Naive thymus-derived CD8-positive, alpha-beta T cell (primary cell): Measurements from ENCODE around the gene IRS1. TPM values are rescaled to one million over a fixed set of nuclear protein-coding genes. Genes with fewer than 3 reads are reported as not detected.

Source experiments
- ATAC-seq, 2 donors: fragments of 150-1000 bp; cut with Tn5 transposase in 1 of 2; sonication (Bioruptor Pico), chemical (Tn5 transposase) in 1 of 2; 1 replicate in 1 of 2; 2 replicates in 1 of 2; pipeline ENCODE4 v1.10.0; 2021; ENCODE audit warnings: mild to moderate bottlenecking in 2 of 2, moderate library complexity in 2 of 2
- POLR2A ChIA-PET: fragments of 350-600 bp; sonication (Branson Sonifier 250); formaldehyde crosslinking; loops from one replicate; lab custom pipeline; 2021; ENCODE audit warnings: antibody characterized with exemption; lab: Charles Lee
- DNase-seq, 10 donors: peaks; one replicate each; pipeline versions ENCODE4 v3.0.0 to v3.0.0-alpha.2; 2020 to 2022
- H3K27ac Mint-ChIP-seq, 10 donors: one replicate each; pipeline ENCODE4 v1.8.0; 2020 to 2022; ENCODE audit warnings: mild to moderate bottlenecking in 10 of 10, mixed read lengths in 10 of 10, moderate library complexity in 4 of 10, inconsistent platforms in 1 of 10
- H3K27me3 Mint-ChIP-seq, 5 donors: one replicate each; pipeline ENCODE4 v1.8.0; 2021 to 2022; ENCODE audit warnings: mixed read lengths in 5 of 5
- H3K36me3 Mint-ChIP-seq, 3 donors: one replicate each; pipeline ENCODE4 v1.8.0; 2020 to 2022; ENCODE audit warnings: mixed read lengths in 3 of 3, mild to moderate bottlenecking in 2 of 3, inconsistent platforms in 1 of 3
- H3K4me1 Mint-ChIP-seq, 4 donors: one replicate each; pipeline ENCODE4 v1.8.0; 2021 to 2022; ENCODE audit warnings: mixed read lengths in 4 of 4
- H3K4me3 Mint-ChIP-seq, 10 donors: one replicate each; pipeline ENCODE4 v1.8.0; 2020 to 2022; ENCODE audit warnings: mild to moderate bottlenecking in 10 of 10, mixed read lengths in 10 of 10, moderate library complexity in 6 of 10, inconsistent platforms in 1 of 10
- H3K9me3 Mint-ChIP-seq, 9 donors: one replicate each; pipeline ENCODE4 v1.8.0; 2020 to 2022; ENCODE audit warnings: mixed read lengths in 9 of 9, mild to moderate bottlenecking in 3 of 9, inconsistent platforms in 1 of 9, moderate library complexity in 1 of 9
- polyA plus RNA-seq, 3 donors: library from polyadenylated mRNA; unstranded; fragments of 300-500 nt; fragmentation: Illumina TruSeq; gene quantifications; one replicate each; pipeline ENCODE4 v1.2.3, GENCODE V29; 2021
- total RNA-seq, 8 experiments: library from RNA in 2 of 8; stranded (reverse) in 2 of 8; gene quantifications; one replicate each; pipeline ENCODE4 v1.2.3 and lab custom pipeline; 2021 to 2026

Gene IRS1
- total and polyA plus RNA-seq, 5 experiments from 2014 or later: 0.51 to 14.0 (median 0.84) TPM

- H3K27ac Mint-ChIP-seq: no peak overlapping the region
- POLR2A ChIA-PET: no interaction called here
- H3K4me3 Mint-ChIP-seq: no peak overlapping the region
- H3K27me3 Mint-ChIP-seq: peaks cover 27 to 47% (median 35%) of the 10 kb centered on the region in 5 donors
- DNase-seq (no peak), ATAC-seq (no peak)
- H3K4me1 Mint-ChIP-seq: no peaks in the 10 kb centered on the region
- H3K36me3 Mint-ChIP-seq: peaks cover 0 to 4% (median 2%) of the 10 kb centered on the region in 3 donors
- H3K9me3 Mint-ChIP-seq: peaks cover 0 to 3% (median 0%) of the 10 kb centered on the region in 9 donors
These were observed 13.6 kb upstream of the IRS1 start for GRCh38 chr2:226813148-226813701.

- H3K9me3 Mint-ChIP-seq: no peaks in the 10 kb centered on the region
- H3K27ac Mint-ChIP-seq: no peak overlapping the region
- H3K4me3 Mint-ChIP-seq: no peak overlapping the region
- H3K4me1 Mint-ChIP-seq: peaks cover 5 to 26% (median 21%) of the 10 kb centered on the region in 4 donors
- H3K36me3 Mint-ChIP-seq: no peaks in the 10 kb centered on the region
- H3K27me3 Mint-ChIP-seq: peaks cover 15 to 44% (median 24%) of the 10 kb centered on the region in 5 donors
- ATAC-seq (no peak), DNase-seq (no peak)
- POLR2A ChIA-PET: interaction anchor here (1.2 kb wide), 1 partner anchor 12 kb away, joined by 4 read pairs; no protein-coding TSS in a partner anchor
These were observed 3.8 kb upstream of the IRS1 start for GRCh38 chr2:226803410-226803809.

- peak in 4 of 10 donors; percentile 32 to 76 (median 74) for DNase-seq
- no peaks in the 10 kb centered on the region for H3K9me3 Mint-ChIP-seq
- ATAC-seq: no peak
- no peak overlapping the region for H3K27ac Mint-ChIP-seq
- H3K36me3 Mint-ChIP-seq: no peaks in the 10 kb centered on the region
- POLR2A ChIA-PET: interaction anchor here (1.2 to 1.6 kb wide), 2 partner anchors 11 to 33 kb away, joined by 4 to 10 read pairs; partner anchors contain the start of gene RHBDD1
- peak overlapping the region in 2 of 10 donors; percentile 4 to 24 for H3K4me3 Mint-ChIP-seq
- peaks cover 9 to 36% (median 16%) of the 10 kb centered on the region in 5 donors for H3K27me3 Mint-ChIP-seq
- H3K4me1 Mint-ChIP-seq: peaks cover 5 to 28% (median 27%) of the 10 kb centered on the region in 4 donors
These were observed 3.0 kb upstream of the IRS1 start for GRCh38 chr2:226802573-226802972.

- Mint-ChIP-seq H3K27me3 (peaks cover 0 to 22% (median 9%) of the 10 kb centered on the region in 5 donors), H3K36me3 (no peaks in the 10 kb centered on the region), H3K4me3 (peak overlapping the region; percentile 83 to 93 (median 90)), H3K27ac (peak overlapping the region in 9 of 10 donors; percentile 73 to 96 (median 86)), H3K9me3 (no peaks in the 10 kb centered on the region), H3K4me1 (peaks cover 7 to 39% (median 37%) of the 10 kb centered on the region in 4 donors)
- POLR2A ChIA-PET: interaction anchor here (0.6 to 3.5 kb wide), 7 partner anchors 9 to 907 kb away, joined by 3 to 41 read pairs (median 6); partner anchors contain the start of gene RHBDD1
- ATAC-seq: peak; percentile 43 to 62
- DNase-seq: peak; percentile 59 to 86 (median 72)
These were observed 1.5 kb upstream of the IRS1 start for GRCh38 chr2:226800941-226801784.

DNA sequence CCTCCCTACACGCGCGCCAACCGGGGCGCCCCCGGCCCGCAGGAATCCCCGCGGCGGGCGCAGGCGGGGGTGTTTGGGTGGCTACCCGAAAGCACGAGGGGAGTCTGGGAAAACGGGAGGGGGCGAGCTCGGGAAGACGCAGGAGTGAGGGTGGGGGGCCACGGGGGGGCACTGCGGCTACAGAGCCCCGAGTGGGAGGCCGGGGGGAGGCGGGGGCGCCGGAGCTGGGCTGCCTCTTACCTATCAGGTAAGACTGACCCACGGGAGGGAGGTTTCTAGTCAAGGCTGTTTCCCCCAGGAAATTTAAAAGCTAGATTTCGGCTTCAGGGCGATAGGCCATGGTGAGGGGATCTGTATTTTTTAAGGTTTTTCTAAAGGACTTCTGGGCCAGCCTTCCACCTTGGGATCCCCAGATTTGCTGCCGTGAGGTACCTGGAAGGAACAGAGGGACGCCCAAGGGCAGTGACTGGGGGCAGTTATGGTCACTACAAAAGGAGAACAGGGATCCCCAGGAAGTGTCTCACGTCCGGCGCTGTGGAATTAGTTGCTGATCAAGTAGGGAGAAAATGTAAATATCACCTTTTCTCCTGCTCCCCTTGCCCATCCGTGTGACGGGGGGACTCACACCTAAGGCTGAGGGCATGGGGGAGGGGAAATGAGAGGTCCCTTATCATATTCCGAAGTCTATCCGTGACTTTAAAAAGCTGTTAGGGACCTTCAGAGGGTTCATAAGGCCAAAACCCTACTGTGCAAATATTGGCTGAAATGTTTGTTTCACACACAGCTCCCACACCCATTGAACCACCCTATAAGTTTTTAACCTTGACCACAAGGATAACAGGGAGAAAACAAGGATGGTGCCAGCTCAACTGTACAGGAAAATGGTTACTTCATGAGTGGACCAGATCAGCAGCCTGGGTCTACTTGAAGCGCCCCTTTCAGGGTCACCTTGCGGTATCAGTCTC, 638 bp upstream of the IRS1 start:
- Mint-ChIP-seq H3K27me3 (peaks cover 0 to 14% (median 5%) of the 10 kb centered on the region in 5 donors), H3K9me3 (no peaks in the 10 kb centered on the region)

GRCh38 chr2:226798422-226799210, 1.0 kb downstream of the IRS1 start:
- Mint-ChIP-seq H3K4me3 (peak overlapping the region; percentile 88 to 96 (median 91)), H3K4me1 (peaks cover 10 to 56% (median 53%) of the 10 kb centered on the region in 4 donors), H3K36me3 (no peaks in the 10 kb centered on the region), H3K27ac (peak overlapping the region; percentile 34 to 94 (median 92)), H3K27me3 (peaks cover 0 to 6% (median 2%) of the 10 kb centered on the region in 5 donors), H3K9me3 (no peaks in the 10 kb centered on the region)
- POLR2A ChIA-PET: interaction anchor here (0.6 to 3.5 kb wide), 9 partner anchors 8 to 1835 kb away, joined by 3 to 41 read pairs (median 4); partner anchors contain the start of gene RHBDD1
- DNase-seq (peak; percentile 40 to 82 (median 56)), ATAC-seq (peak; percentile 36 to 42)

More for the DNA sequence above, 638 bp upstream of the IRS1 start:
- ATAC-seq (no peak), DNase-seq (peak in 1 of 10 donors; percentile 28)
- no peaks in the 10 kb centered on the region for H3K36me3 Mint-ChIP-seq
- POLR2A ChIA-PET: interaction anchor here (0.5 to 3.5 kb wide), 8 partner anchors 8 to 185 kb away, joined by 3 to 41 read pairs (median 4); partner anchors contain the start of gene RHBDD1
- H3K4me3 Mint-ChIP-seq: peak overlapping the region; percentile 83 to 93 (median 90)
- H3K4me1 Mint-ChIP-seq: peaks cover 7 to 43% (median 39%) of the 10 kb centered on the region in 4 donors
- H3K27ac Mint-ChIP-seq: peak overlapping the region; percentile 57 to 96 (median 80)

DNA sequence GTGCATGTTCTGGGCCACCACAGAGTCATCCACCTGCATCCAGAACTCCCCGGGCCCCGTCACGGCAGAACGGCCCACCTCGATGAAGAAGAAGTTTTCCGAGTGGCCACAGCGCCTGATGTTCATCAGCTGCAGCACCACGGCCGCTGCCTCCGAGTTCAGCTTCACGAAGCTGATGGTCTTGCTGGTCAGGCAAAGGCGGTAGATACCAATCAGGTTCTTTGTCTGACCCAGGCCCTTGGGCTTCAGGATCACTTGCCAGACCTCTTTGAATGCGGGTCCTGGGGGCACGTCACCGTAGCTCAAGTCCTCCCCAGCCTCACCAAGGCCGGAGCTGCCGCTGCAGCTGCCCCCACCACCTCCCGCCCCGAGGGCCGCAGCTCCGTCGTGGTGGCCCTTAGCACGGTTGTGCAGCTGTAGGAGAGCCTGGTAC, 1.6 kb downstream of the IRS1 start:
- peaks cover 0 to 5% (median under 1%) of the 10 kb centered on the region in 5 donors for H3K27me3 Mint-ChIP-seq
- peak overlapping the region; percentile 88 to 96 (median 91) for H3K4me3 Mint-ChIP-seq
- no peaks in the 10 kb centered on the region for H3K9me3 Mint-ChIP-seq
- H3K4me1 Mint-ChIP-seq: peaks cover 10 to 61% (median 57%) of the 10 kb centered on the region in 4 donors
- ATAC-seq: no peak
- H3K36me3 Mint-ChIP-seq: no peaks in the 10 kb centered on the region
- POLR2A ChIA-PET: interaction anchor here (1.4 to 3.5 kb wide), 3 partner anchors 8 to 38 kb away, joined by 9 to 41 read pairs (median 21); partner anchors contain the start of gene RHBDD1
- no peak for DNase-seq
- H3K27ac Mint-ChIP-seq: peak overlapping the region in 8 of 10 donors; percentile 34 to 94 (median 92)

GRCh38 chr2:226797289-226797988, 2.2 kb downstream of the IRS1 start:
- no peaks in the 10 kb centered on the region for H3K9me3 Mint-ChIP-seq
- POLR2A ChIA-PET: interaction anchor here (3.4 to 3.5 kb wide), 2 partner anchors 7 to 38 kb away, joined by 21 to 41 read pairs; partner anchors contain the start of gene RHBDD1
- peaks cover 9 to 64% (median 60%) of the 10 kb centered on the region in 4 donors for H3K4me1 Mint-ChIP-seq
- DNase-seq (peak in 2 of 10 donors; percentile 4 to 62), ATAC-seq (no peak)
- no peaks in the 10 kb centered on the region for H3K27me3 Mint-ChIP-seq
- H3K36me3 Mint-ChIP-seq: no peaks in the 10 kb centered on the region
- peak overlapping the region in 3 of 10 donors; percentile 19 to 77 (median 57) for H3K27ac Mint-ChIP-seq
- peak overlapping the region; percentile 24 to 93 (median 72) for H3K4me3 Mint-ChIP-seq

DNA sequence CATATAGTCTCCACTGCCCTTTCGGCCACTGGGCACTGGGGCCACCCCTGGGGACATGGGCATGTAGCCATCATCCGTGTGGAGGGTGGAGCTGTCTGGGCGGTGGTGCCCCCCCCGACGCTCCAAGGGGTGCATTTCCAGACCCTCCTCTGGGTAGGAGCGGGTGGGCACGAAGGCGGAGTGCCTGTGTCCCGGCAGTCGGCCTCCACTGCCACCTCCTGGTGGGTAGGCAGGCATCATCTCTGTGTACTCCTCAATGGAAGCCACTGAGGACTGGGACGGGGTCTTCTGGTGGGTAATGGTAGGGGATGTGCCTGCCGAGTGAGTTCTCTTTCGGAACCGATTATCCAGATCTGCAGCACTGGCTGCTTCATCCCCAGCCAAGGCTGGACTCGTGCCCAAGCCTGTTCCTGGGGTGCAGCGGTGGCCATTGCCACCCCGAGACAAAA, 2.8 kb downstream of the IRS1 start:
- H3K4me1 Mint-ChIP-seq: peaks cover 13 to 67% (median 61%) of the 10 kb centered on the region in 4 donors
- H3K9me3 Mint-ChIP-seq: no peaks in the 10 kb centered on the region
- POLR2A ChIA-PET: no interaction called here
- ATAC-seq (no peak), DNase-seq (peak in 1 of 10 donors; percentile 4)
- peak overlapping the region in 7 of 10 donors; percentile 30 to 90 (median 57) for H3K4me3 Mint-ChIP-seq
- no peaks in the 10 kb centered on the region for H3K27me3 Mint-ChIP-seq
- H3K27ac Mint-ChIP-seq: peak overlapping the region in 2 of 10 donors; percentile 19 to 57
- H3K36me3 Mint-ChIP-seq: no peaks in the 10 kb centered on the region
